ENCODE results near the gene CDH3.

The CDH3 gene

DNA sequence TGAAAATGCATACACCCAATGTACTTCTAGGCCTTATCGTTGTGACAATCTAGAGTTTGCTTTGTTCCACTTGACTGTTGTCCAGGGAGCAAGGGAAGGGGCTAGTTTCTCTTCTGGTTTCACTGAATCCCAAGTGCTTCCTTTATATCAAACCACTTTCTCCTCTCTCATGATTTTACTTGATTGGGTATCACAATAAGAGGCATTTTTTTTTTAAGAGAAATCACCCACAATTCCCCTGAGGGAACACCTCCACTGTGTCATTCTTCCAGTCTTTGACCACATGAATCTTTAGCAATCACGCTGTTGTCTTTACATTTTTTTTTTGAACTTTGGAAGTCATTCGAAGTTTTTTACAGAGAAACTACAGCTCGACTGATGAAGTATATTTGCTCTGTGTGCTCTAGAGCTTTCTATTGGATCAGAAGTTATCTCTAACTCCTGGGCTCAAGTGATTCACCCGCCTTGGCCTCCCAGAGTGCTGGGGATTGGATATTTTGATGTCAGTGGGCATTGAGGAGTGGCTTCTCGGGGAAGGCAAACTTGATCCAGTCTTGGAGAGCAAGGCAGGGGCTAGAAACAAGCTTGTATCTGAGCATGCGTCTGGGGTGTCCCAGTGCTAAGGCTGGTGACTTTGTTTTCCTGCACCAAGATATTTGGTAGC is 95.0 kb downstream of the CDH3 start:
- DNase-seq, result no peak

GRCh38 chr16:68740628-68741346 is 95.7 kb downstream of the CDH3 start:
- DNase-seq, result no peak

- DNase-seq, result no peak
These were observed 98.6 kb downstream of the CDH3 start for GRCh38 chr16:68743664-68744063.

GRCh38 chr16:68744744-68745280 is 99.7 kb downstream of the CDH3 start:
- peak; percentile 84 for DNase-seq

GRCh38 chr16:68746951-68747350 is 101.8 kb downstream of the CDH3 start:
- DNase-seq, result no peak

DNA sequence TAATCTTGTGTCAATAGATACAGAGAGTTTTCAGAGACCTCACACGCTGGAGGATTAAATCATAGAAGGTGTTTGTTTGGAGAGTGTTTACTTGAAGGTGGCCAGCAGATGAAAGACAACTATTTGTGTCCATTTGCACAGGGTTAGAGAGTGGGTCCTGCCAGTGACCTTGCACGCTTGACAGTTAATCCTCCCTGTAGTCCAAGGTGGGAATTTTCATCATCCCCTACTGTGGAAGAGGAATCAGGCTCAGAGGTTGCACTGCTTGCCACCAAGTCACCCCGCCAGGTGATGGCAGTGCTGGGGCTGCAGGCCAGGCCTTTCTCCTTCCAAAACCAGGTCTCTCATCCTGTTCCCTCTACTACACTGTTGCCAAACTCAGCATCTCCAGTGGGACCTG is 104.3 kb downstream of the CDH3 start:
- no peak for DNase-seq
